Measurements from ENCODE around the gene CTSH. TPM values are rescaled to one million over a fixed set of nuclear protein-coding genes. Genes with fewer than 3 reads are reported as not detected.

The CTSH gene
- total and polyA plus RNA-seq, 2 of the 13 experiments (the other 11 are each of a cell fraction or from before 2014, with no cell fraction given), result 265 to 653 TPM

GRCh38 chr15:78992416-78993256 lies 47.8 kb upstream of the CTSH start (continued):
- TF ChIP-seq ZFP91 (CRISPR knock-in tag; IDR thresholded peaks at IDR 0.05; ENCODE audit: borderline replicate concordance) (no peak), MYNN (CRISPR knock-in tag; IDR thresholded peaks at IDR 0.05; ENCODE audit: low read depth) (no peak), HNRNPL (IDR thresholded peaks at IDR 0.05; ENCODE audit: low read depth, low read length) (peak; percentile 87; the same call in 1 of the 2 replicates), ARID2 (CRISPR knock-in tag; IDR thresholded peaks at IDR 0.05; ENCODE audit: borderline replicate concordance) (no peak), HOXA7 (CRISPR knock-in tag; IDR thresholded peaks at IDR 0.05) (0 out of 2 replicates have a peak, but pooled peaks have one; percentile 55), ZNF574 (CRISPR knock-in tag; IDR thresholded peaks at IDR 0.05) (no peak), KDM5B (CRISPR knock-in tag; IDR thresholded peaks at IDR 0.05; ENCODE audit: borderline replicate concordance) (no peak), ZNF839 (CRISPR knock-in tag; IDR thresholded peaks at IDR 0.05; ENCODE audit: borderline replicate concordance) (no peak), HDAC1 (CRISPR knock-in tag; IDR thresholded peaks at IDR 0.05) (no peak), HOXD1 (CRISPR knock-in tag; IDR thresholded peaks at IDR 0.05) (no peak), ZNF782 (CRISPR knock-in tag; IDR thresholded peaks at IDR 0.05; ENCODE audit: borderline replicate concordance) (0 out of 2 replicates have a peak, but pooled peaks have one; percentile 20), ZNF687 (CRISPR knock-in tag; IDR thresholded peaks at IDR 0.05) (0 out of 2 replicates have a peak, but pooled peaks have one; percentile 11), FOXK1 (CRISPR knock-in tag; IDR thresholded peaks at IDR 0.05; ENCODE audit: borderline replicate concordance, low read depth) (no peak), PAWR (CRISPR knock-in tag; IDR thresholded peaks at IDR 0.05; ENCODE audit: borderline replicate concordance) (no peak)
